Measurements from ENCODE around the gene GHR. TPM values are rescaled to one million over a fixed set of nuclear protein-coding genes. Genes with fewer than 3 reads are reported as not detected.

The GHR gene
- total RNA-seq, 1 experiment from 2014 or later = 1.8 TPM

GRCh38 chr5:42715785-42716184, 292.5 kb downstream of the GHR start:
- BruUV-seq (replicated peaks) = no TSS peak

GRCh38 chr5:42718591-42718990, 295.4 kb downstream of the GHR start:
- POLR2A ChIA-PET = interaction anchor here (1.1 kb wide), 1 partner anchor 27 kb away, joined by 3 read pairs; no protein-coding TSS in a partner anchor
- Mint-ChIP-seq H3K4me1 (ENCODE audit: insufficient read depth, unreplicated experiment) (peaks cover 4% of the 10 kb centered on the region), H3K27me3 (ENCODE audit: insufficient read depth, unreplicated experiment) (no peaks in the 10 kb centered on the region), H3K4me3 (ENCODE audit: unreplicated experiment) (no peak overlapping the region), H3K9me3 (ENCODE audit: unreplicated experiment) (no peaks in the 10 kb centered on the region), H3K27ac (ENCODE audit: low read depth, unreplicated experiment) (peak overlapping the region; percentile 23), H3K36me3 (ENCODE audit: insufficient read depth, unreplicated experiment) (no peaks in the 10 kb centered on the region)
- DNase-seq (ENCODE audit: unreplicated experiment) = no peak
- BruUV-seq (replicated peaks) = no TSS peak
- TF ChIP-seq CTCF (IDR thresholded peaks at IDR 0.05; ENCODE audit: unreplicated experiment) = no peak
- CTCF ChIA-PET = no interaction called here
- intact Hi-C loops (cut with micrococcal nuclease) = no loop called here

More at GRCh38 chr5:42715785-42716184, 292.5 kb downstream of the GHR start:
- no peak for DNase-seq (ENCODE audit: unreplicated experiment)
- intact Hi-C loops (cut with micrococcal nuclease) = no loop called here
- H3K4me3 Mint-ChIP-seq (ENCODE audit: unreplicated experiment) = no peak overlapping the region
- peaks cover 4% of the 10 kb centered on the region for H3K4me1 Mint-ChIP-seq (ENCODE audit: insufficient read depth, unreplicated experiment)
- no peaks in the 10 kb centered on the region for H3K36me3 Mint-ChIP-seq (ENCODE audit: insufficient read depth, unreplicated experiment)
- POLR2A ChIA-PET = interaction anchor here (0.6 kb wide), 1 partner anchor 748 kb away, joined by 3 read pairs; no protein-coding TSS in a partner anchor
- CTCF ChIA-PET = interaction anchor here (1.0 kb wide), 1 partner anchor 658 kb away, joined by 3 read pairs; no protein-coding TSS in a partner anchor
- no peak for TF ChIP-seq CTCF (IDR thresholded peaks at IDR 0.05; ENCODE audit: unreplicated experiment)
- H3K27me3 Mint-ChIP-seq (ENCODE audit: insufficient read depth, unreplicated experiment) = no peaks in the 10 kb centered on the region
- no peaks in the 10 kb centered on the region for H3K9me3 Mint-ChIP-seq (ENCODE audit: unreplicated experiment)
- no peak overlapping the region for H3K27ac Mint-ChIP-seq (ENCODE audit: low read depth, unreplicated experiment)

GRCh38 chr5:42719034-42719433, 295.8 kb downstream of the GHR start:
- no TSS peak for BruUV-seq (replicated peaks)
- H3K36me3 Mint-ChIP-seq (ENCODE audit: insufficient read depth, unreplicated experiment) = no peaks in the 10 kb centered on the region
- H3K4me3 Mint-ChIP-seq (ENCODE audit: unreplicated experiment) = no peak overlapping the region
- DNase-seq (ENCODE audit: unreplicated experiment) = no peak
- H3K27me3 Mint-ChIP-seq (ENCODE audit: insufficient read depth, unreplicated experiment) = no peaks in the 10 kb centered on the region
- peaks cover 4% of the 10 kb centered on the region for H3K4me1 Mint-ChIP-seq (ENCODE audit: insufficient read depth, unreplicated experiment)
- peak overlapping the region; percentile 23 for H3K27ac Mint-ChIP-seq (ENCODE audit: low read depth, unreplicated experiment)
- CTCF ChIA-PET = no interaction called here
- intact Hi-C loops (cut with micrococcal nuclease) = no loop called here
- POLR2A ChIA-PET = no interaction called here
- no peak for TF ChIP-seq CTCF (IDR thresholded peaks at IDR 0.05; ENCODE audit: unreplicated experiment)
- no peaks in the 10 kb centered on the region for H3K9me3 Mint-ChIP-seq (ENCODE audit: unreplicated experiment)

GRCh38 chr5:42720251-42720650, 297.0 kb downstream of the GHR start:
- DNase-seq (ENCODE audit: unreplicated experiment) = no peak
- intact Hi-C loops (cut with micrococcal nuclease) = no loop called here
- Mint-ChIP-seq H3K4me3 (ENCODE audit: unreplicated experiment) (no peak overlapping the region), H3K27me3 (ENCODE audit: insufficient read depth, unreplicated experiment) (no peaks in the 10 kb centered on the region), H3K4me1 (ENCODE audit: insufficient read depth, unreplicated experiment) (peaks cover 4% of the 10 kb centered on the region), H3K27ac (ENCODE audit: low read depth, unreplicated experiment) (no peak overlapping the region), H3K9me3 (ENCODE audit: unreplicated experiment) (no peaks in the 10 kb centered on the region), H3K36me3 (ENCODE audit: insufficient read depth, unreplicated experiment) (no peaks in the 10 kb centered on the region)
- POLR2A ChIA-PET = no interaction called here
- no peak for TF ChIP-seq CTCF (IDR thresholded peaks at IDR 0.05; ENCODE audit: unreplicated experiment)
- BruUV-seq (replicated peaks) = no TSS peak
- CTCF ChIA-PET = interaction anchor here (0.7 kb wide), 1 partner anchor 663 kb away, joined by 3 read pairs; no protein-coding TSS in a partner anchor

Measured in MCF 10A (cell line).